HTERT RPE-1 (cell line): Measurements from ENCODE around the gene USP22.

Source experiments
- in situ Hi-C: fragments of 300-500 bp; cut with MboI; formaldehyde crosslinking; loops from 4 replicates; pipeline ENCODE4 v1.14.3; 2020; ENCODE audit warnings: low sequenced_read_pairs

Gene USP22

DNA sequence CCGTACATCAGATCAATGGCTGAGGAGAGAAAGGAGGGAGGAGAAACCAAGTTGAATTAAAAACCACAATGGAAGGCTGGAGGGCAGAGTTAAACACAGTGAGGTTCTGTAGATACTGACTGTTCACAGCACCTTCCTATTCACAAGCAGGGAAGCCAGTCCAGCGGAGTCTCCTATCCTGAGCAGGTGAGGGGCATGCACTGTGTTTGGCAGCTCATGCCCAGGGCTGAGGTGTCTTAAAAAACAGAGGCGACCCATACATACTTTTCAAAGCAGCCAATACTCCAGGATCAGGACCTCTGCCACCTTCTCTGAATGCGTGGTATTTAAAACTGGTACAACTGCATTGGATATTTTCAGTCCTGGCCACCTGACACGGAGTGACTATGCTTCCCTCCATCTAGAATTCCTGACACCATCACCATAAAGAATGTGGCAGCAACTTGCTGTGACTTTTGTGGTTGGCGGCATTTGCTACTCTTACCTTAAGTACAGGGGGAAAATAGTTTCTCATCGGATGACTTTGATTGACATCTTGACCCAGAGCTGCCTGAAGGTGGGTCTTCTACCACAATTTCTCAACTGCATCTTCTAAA lies 21.5 kb downstream of the USP22 start:
- in situ Hi-C loops = no loop called here

DNA sequence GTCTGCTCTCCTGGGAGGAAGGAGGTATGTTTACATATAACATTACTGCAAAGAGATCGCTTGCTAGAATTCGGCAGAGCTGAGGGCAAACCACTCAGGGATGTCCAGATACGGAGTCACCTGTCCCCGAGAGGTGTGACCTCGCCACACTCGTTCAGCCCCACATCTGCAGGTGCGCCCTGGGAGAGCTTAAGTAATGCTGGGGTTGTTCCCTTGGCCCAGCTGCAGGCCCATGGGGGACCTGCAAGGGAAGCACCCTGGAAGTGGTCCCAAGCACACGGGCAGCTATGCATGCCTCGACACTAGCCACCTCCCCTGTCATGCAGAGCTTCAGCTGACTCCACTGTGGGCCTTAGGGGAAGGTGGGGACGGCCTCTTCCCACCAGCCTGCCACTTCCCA lies 22.2 kb downstream of the USP22 start:
- in situ Hi-C loops = no loop called here

DNA sequence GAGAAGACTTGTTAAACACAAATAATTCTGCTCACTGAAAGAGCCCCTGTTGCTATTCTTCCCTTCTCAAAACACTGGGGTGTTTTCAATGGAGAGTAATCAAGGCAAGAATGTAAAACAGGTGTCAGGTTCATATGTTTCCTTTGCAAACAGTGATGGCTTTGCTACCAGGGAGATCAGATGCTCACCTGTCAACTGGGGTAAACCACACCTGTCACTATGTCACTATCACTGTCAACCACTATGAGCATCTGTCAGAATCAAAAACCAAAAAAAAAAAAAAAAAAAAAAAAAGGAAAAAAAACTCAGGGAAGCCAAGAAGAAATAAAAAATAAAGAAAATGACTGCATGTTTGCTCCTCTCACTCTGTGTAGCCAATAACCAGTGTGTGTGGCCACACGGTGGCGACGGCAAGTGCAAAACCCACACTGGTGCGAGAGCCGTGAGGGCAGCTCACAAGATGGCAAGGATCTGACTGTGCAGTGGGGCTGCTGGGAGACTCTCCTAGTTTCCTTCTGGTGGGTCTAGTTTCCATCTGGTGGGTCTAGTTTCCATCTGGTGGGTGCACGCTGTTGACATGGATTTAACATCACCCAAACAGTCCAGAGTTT lies 22.7 kb downstream of the USP22 start:
- in situ Hi-C loops = no loop called here

DNA sequence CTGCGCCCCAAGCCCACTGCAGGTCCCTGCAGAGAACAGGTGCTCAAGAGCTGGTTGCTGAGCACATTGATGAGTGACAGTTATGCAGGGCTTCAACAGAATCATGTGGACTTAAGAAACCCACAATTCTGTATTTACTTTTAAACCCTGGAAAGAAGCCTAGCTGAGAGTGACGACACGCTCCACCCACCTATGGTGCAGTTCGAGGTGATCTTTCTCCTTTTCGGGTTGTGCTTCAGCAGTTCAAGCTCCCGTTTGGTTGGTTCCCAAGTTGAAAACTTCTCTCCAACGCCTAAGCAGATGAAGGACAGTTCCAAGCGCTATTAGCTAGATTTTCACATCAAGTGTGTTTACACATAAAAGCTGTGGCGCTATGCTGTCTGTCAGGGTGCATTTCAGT lies 23.9 kb downstream of the USP22 start:
- in situ Hi-C loops = no loop called here

DNA sequence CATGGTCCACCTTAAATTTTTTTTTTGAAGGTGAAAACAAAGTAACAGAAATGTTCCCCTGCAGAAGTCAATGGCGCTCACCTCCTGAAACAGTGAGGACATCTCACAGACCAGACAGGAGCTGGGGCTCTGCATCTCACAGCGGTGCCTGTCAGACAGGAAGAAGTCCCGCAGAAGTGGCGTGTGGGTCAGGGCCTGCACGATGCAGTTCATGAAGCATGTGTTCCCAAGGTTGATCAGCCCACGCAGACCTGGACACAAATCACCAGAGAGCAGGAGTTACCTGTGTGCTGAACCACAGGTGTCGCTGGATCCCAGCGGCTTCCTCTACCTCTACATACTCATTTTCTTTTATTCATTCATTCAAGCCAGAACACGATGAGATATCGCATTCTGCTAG lies 24.9 kb downstream of the USP22 start:
- in situ Hi-C loops = no loop called here

DNA sequence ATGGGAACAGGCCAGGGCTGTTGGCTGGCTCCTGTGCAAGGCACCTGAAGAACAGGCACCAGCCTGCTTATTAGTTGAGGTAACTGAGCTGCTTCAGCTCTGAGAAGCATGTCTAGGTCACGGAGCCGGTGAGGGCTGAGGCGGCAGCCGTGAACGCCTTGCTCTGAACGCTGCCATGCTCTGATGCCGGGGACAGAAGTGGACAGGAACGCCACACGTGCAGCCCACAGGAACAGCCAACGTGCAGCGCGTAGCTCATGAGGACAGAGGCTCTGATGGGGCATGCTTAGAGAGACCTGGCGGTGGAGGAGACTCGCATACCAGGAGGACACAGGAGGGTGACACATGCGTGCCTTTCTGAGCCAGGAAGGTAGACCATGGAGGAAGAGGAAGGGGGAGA lies 25.6 kb downstream of the USP22 start:
- in situ Hi-C loops = no loop called here

DNA sequence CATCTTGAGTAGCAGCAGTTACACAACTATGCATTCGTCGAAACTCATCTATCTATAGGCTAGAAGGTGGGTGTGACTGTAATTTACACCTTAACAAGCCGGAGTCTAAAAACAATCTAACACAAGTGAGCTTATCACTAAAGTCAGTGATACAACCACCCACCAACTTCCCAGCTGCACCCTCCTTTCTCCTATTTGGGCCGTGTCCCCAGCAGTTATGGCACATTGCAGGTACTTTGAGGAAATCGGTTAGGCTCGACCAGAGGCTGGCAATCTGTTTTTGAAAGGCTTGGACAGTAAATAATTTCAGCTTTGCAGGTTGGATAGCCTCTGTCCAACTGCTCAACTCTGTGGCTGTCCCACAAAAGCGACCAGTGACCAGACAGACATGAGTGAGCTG lies 26.0 kb downstream of the USP22 start:
- in situ Hi-C loops = no loop called here

DNA sequence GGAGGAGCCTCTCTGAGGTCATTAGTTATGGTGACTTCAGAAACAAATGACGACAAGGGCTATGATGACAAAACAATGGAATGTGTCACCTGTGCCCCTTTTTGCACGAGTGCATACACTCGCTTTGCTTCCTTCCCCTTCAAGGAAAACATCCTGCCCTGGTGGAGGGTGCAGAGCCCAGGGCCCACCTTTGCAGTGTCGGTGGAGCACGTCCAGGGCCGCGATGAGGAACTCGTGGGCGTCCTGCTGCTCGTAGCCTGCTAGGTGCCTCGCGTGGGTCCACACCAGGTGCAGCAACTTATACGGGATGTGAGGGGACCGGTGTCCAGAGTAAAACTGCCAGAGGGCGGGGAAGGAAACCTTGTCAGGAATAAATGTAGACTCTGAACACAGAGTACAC lies 27.2 kb downstream of the USP22 start:
- in situ Hi-C loops = no loop called here

DNA sequence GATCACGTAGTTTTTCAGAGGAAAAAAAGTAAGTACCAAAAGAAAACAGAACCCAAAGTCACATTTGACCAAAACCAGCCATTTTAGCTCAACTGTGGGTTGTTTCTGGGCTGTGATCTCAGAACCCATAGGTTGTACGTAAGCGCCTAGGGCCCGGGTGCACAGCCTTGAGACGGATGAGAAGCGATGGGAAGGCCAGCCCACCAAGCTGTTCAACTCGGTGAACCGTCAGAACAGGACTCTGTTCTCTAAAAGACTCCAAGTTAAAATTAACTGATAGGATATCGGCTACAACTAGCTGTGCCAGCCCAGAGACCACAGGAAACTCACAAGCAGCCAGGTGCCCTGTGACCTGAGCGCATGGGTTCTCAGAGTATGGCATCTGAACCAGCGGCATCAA lies 28.3 kb downstream of the USP22 start:
- in situ Hi-C loops = no loop called here

DNA sequence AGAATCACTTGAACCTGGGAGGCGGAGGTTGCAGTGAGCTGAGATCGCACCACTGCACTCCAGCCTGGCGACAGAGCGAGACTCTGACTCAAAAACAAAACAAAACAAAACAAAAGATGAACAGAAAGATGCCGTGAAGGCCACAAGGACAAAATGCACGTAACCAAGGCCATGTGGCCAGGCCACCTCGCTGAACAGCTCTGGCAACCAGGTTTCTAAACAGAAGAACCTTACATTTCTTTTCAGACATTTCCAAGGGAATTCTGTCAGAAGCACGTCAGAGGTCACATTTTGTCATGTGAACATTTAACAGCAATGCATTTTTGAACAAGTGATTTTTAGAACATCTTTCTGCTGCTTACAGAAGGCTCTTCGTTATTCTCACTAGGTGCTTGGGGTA lies 28.8 kb downstream of the USP22 start:
- in situ Hi-C loops = no loop called here

DNA sequence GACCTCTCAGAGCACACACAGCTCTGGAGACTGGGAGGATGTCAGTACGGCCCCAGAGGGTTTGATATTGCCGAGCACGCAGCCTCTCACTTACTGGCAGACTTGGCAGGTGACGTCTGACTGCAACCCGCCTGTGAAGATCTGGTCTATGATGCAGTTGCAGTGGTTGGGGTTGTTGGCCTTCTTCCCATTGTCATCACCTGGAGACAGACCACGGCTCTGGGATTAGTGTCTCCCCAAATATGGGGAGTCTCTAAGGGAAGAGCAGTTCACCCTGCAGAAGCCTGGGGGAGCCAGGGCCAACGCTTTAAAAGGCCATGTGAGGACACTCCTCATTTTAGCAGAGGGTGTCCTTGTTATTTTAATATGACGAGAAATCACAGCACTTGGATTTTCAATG lies 30.1 kb downstream of the USP22 start:
- in situ Hi-C loops = no loop called here

DNA sequence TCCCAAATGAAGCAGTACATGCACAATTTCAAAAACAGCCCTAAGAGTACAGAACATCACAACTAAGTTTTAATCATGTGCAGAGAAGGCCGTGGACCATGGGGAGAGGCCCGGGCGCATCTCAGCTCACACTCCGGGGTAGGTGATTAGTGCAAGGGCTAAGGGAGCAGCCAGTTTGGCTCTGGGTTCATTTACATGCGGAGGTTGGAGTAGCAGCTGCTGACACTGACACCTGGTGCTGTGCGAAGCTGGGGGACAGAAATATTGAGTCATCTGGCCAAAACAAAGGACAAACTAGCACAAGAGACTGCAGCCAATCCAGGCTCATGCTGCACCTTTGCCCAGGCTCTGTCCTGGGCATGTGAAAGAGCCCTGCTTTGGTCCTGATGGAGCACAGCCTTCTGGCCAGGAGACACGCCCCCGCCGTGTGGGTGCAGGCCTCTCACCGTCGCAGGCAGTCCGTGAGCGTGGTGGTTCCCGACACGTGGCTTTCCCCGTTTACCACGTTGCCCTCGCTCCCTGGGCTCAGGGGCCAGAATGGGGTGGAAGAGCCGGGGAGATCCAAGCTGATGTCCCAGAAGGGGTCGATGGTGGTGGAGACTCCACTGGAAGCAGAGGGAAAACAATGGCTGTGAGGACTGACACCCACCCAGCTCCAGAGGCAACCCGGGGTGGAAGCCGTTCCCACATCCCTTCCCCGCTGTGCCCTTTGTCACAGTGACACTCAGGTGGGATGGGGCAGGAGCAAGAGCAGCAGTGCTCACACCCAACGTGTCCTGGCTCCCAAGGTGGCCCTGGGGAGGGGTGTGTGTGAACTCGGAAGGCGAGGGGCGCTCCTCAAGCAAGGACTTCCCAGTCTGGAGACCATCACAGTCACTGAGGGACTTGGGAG lies 31.9 kb downstream of the USP22 start:
- in situ Hi-C loops = no loop called here

DNA sequence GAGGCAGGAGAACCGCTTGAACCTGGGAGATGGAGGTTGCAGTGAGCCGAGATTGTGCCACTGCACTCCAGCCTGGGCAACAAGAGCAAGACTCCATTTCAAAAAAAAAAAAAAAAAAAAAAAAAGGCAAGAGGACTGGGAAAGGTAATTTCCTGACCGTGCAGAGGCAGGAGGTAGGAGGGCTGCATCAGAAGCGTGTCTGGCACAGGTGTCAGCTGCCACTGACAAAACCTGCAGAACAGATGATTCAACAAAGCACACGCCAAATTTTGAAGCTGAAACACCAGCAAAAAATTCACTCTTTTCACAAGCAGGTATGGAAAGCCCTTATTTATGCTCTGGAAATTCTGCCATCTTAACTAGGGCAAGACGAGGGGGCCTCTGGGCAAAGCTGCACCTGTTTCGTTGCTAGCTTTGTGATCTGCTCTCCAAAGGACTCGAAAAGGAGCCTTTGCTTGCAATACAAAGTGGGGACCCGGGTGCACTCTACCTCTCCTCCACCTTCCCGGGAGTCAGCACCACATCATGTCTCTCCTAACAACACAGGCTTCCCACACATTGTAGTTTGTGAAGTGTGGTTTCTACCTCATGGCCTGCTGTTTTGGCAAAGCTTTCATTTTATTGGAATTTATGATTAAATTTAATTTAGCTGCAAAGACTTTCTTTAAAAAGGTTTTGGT lies 33.7 kb downstream of the USP22 start:
- in situ Hi-C loops = no loop called here

DNA sequence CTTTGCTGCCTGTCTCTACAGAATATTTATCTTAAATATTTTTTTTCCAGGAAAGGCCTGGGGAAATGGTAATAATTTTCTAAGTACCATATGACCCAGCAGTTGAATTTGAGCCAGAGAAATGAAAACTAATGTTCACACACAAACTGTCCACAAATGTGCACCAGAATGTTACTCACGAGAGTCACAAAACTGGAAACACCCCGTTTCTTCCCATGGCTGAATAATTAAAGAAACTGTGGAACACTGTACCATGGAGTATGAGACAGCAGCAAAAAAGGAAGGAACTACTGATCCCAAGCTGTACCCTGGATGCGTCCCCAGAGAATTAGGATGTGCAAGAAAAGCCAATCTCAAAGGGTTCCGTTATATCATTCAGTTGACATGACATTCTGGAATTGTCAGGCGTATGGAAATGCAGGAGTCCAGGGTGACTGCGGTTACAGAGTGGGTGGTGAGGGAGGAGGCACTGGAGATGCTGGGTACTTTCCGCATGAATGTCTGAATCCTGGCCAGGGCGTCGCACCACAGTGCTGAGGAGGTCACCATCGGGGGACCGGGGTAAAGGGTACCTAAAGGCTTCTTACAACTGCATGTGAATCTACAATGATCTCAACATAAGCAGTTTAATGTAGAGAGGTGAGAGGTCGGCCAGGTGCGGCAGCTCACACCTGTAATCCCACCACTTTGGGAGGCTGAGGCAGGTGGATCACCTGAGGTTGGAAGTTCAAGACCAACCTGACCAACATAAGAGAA lies 34.5 kb downstream of the USP22 start:
- in situ Hi-C loops = no loop called here

DNA sequence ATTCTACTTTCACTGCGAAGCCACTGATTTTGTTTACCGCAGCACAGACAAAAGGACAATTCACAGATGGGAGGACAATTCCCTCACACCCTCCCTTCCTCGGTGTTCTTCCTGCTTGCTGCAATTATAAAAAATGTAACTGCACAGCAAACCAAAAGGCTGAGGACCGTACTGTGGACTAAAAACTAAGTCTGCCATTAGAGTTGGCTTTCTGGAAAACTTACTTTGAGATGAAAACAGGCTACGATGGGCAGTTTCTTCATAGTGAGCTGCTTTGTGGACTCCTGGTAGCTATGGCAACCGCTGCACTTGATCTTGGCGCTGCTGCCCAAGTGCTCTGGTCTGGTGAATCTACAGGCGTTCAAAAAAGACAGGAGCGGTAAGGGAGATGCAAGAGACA lies 35.2 kb downstream of the USP22 start:
- in situ Hi-C loops = no loop called here

DNA sequence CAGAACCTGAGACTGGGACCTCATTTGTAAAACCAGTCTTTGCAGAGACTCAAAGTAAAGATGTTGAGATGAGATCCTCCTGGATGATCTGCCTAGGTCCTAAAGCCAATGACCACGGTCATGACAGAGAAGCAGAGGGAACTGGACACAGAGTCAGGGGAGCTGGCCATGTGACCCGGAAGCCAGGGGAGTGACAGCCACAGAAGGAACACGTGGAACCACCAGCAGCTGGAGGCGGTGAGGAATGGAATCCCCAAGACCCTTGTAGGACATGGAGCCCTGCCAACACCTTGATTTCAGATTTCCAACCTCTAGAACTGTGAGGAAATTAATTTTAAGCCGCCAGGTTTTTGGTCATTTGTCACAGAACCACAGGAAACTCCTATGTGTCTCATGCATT lies 37.0 kb downstream of the USP22 start:
- in situ Hi-C loops = no loop called here

DNA sequence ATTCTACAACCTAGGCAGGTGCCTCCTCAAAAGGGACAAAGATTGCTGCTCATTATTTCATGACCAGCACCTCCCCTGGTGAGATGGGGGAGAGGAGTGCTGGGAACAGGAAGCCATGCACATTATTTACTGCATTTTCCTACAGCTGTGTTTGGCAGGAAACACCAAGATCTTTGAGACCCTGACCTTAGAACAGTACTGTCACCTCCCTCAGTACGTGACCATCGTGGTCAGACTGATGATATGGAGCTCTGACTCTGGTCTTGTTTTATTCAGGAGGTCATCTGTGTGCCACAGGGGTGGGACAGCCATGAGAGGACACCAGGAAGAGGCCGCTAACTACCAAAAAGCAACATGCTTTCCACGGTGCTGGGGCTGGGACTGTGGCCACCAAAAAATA lies 37.4 kb downstream of the USP22 start:
- in situ Hi-C loops = no loop called here

DNA sequence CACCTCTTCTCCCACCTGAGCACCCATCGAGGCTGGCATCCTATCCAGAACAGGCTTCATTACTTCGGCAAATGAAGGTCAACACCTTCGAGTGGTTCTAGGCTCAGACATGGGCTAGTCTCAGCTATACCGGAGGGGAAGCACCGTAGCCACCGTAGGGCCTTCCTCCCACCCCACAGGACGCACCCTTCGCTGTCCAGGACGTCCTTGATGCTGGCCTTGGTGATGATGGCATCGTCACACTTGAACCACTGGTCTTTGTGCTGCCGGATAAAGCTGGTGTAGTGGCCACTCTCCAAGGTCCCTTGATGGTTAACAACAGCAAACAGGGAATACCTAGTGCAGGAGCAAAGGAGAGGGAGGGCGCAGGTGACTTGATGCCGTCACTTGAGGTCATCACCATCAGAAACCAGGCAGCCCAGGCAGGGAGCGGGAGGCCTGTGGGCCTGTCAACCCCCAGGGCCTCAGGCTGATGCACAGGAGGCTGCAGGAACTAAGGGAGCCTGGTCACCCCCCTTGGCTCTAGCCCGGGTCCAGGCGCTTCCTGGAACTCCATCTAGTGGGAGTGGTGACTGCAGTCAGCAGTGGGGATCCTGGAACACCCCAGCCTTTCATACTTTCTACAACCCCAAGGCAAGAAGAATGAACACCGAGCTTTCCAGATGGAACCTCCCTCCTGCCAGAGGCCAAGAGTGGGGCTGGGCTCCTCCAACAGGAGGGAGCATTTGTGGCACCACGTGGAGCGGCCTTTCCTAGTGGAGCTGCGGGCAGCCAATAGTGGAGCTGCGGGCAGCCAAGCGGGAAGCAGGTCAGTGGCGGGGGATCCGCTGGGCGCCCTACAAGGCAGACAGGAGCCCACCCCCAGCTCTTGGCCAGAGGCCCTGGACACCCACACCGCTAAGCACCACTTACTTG lies 38.5 kb downstream of the USP22 start:
- in situ Hi-C loops = no loop called here

DNA sequence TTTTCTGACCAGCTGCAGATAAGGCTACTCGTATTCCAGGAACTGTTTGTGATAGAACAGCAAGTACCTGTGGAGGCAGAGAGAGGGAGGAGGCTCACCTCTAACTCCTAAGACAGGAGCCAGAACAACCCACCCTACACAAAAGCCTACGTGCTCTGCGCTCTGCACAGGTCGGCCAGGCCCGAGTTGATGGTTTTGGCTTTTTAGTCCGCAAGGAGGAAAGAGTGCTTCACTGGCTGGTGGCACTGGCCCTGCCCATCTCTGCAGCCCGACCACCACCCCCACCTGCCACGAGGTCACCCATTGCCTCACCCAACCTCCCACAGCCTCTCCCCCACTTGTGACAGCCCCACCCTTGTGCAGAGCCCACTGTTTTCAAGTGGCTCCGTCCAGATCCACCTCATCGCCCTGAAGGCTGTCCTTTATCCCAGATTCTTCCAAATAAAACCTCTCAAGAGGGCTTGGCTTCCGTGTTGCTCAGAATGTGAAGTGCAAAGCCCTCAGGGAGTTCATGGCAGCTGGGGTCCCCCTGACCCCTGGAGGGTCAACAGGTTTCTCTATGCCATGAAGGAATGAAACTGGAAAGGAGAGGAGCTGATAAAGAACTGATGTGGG lies 39.7 kb downstream of the USP22 start:
- in situ Hi-C loops = no loop called here
